IMR-90 (cell line): ENCODE results near the gene MTOR. TPM values are rescaled to one million over a fixed set of nuclear protein-coding genes. Genes with fewer than 3 reads are reported as not detected.

ENCODE experiments used
- ATAC-seq: fragments of 200-7000 bp; cut with Tn5 transposase; 2 replicates; pipeline ENCODE4 v1.9.1; 2020; ENCODE audit warnings: low read depth, mild to moderate bottlenecking, moderate library complexity
- BruUV-seq: library from RNA; stranded (reverse); fragments of 400-500 nt; replicated peaks from 2 replicates; lab custom pipeline; 2021; lab: Mats Ljungman, UMichigan
- CTCF ChIA-PET: fragments of 300-600 bp; formaldehyde crosslinking; extraction: SDS; loops from one replicate; lab custom pipeline; 2021; ENCODE audit warnings: antibody characterized with exemption; lab: Yijun Ruan, JAX
- POLR2A ChIA-PET: fragments of 300-600 bp; sonication (Branson Sonifier 250); formaldehyde crosslinking; loops from one replicate; lab custom pipeline; 2022; ENCODE audit warnings: antibody characterized with exemption; ENCODE audit not compliant: unreplicated experiment; lab: Charles Lee
- DNase-seq: peaks from one replicate; pipeline ENCODE4 v3.0.0; 2013
- H2AFZ ChIP-seq: replicated peaks from 2 replicates; pipeline ENCODE3; 2013; ENCODE audit warnings: low read length, mild to moderate bottlenecking; ENCODE audit not compliant: poor library complexity
- H2AK5ac ChIP-seq: 2 replicates; pipeline ENCODE4 v1.6.1; 2013; ENCODE audit warnings: low read depth, low read length, inconsistent platforms
- H2AK9ac ChIP-seq: replicated peaks from 2 replicates; pipeline ENCODE3; 2013; ENCODE audit warnings: mild to moderate bottlenecking, low read depth, low read length, moderate library complexity; ENCODE audit not compliant: poor library complexity
- H2BK120ac ChIP-seq: 2 replicates; pipeline ENCODE4 v1.6.1; 2013; ENCODE audit warnings: low read depth, low read length, inconsistent platforms
- H2BK15ac ChIP-seq: 3 replicates; pipeline ENCODE4 v1.6.1; 2013; ENCODE audit warnings: low read depth, low read length, inconsistent platforms
- H2BK20ac ChIP-seq: 2 replicates; pipeline ENCODE4 v1.6.1; 2013; ENCODE audit warnings: low read depth, mild to moderate bottlenecking, inconsistent platforms, low read length, moderate library complexity
- H2BK5ac ChIP-seq: 2 replicates; pipeline ENCODE4 v1.6.1; 2013; ENCODE audit warnings: mild to moderate bottlenecking, low read depth, low read length, inconsistent platforms; ENCODE audit not compliant: poor library complexity, severe bottlenecking
- H3K14ac ChIP-seq: replicated peaks from 2 replicates; pipeline ENCODE4 v1.6.1; 2013; ENCODE audit warnings: low read depth, low read length, inconsistent platforms
- H3K18ac ChIP-seq: 2 replicates; pipeline ENCODE4 v1.6.1; 2013; ENCODE audit warnings: low read depth, low read length, control low read depth
- H3K23ac ChIP-seq: 2 replicates; pipeline ENCODE4 v1.6.1; 2013; ENCODE audit warnings: low read depth, low read length, inconsistent platforms
- H3K27ac ChIP-seq: 2 replicates; pipeline ENCODE4 v1.5.1; 2013; ENCODE audit warnings: mild to moderate bottlenecking, control low read depth, low read length; ENCODE audit not compliant: insufficient read depth
- H3K27me3 ChIP-seq: 2 replicates; pipeline ENCODE4 v1.6.1; 2013; ENCODE audit warnings: low read length; ENCODE audit not compliant: control insufficient read depth, insufficient read depth
- H3K36me3 ChIP-seq: 2 replicates; pipeline ENCODE4 v1.6.1; 2013; ENCODE audit warnings: low read length, mixed read lengths; ENCODE audit not compliant: control insufficient read depth, insufficient read depth
- H3K4ac ChIP-seq: 2 replicates; pipeline ENCODE4 v1.6.1; 2013; ENCODE audit warnings: low read depth, low read length, inconsistent platforms
- H3K4me1 ChIP-seq: 2 replicates; pipeline ENCODE4 v1.6.1; 2013; ENCODE audit warnings: low read length, mixed read lengths; ENCODE audit not compliant: control insufficient read depth, insufficient read depth
- H3K4me2 ChIP-seq: 2 replicates; pipeline ENCODE4 v1.6.1; 2013; ENCODE audit warnings: low read depth, mild to moderate bottlenecking, control low read depth, low read length, moderate library complexity
- H3K4me3 ChIP-seq: 2 replicates; pipeline ENCODE4 v1.5.1; 2013; ENCODE audit warnings: low read depth, mild to moderate bottlenecking, control low read depth, low read length, moderate library complexity; ENCODE audit not compliant: insufficient read depth
- H3K56ac ChIP-seq: 2 replicates; pipeline ENCODE4 v1.6.1; 2013; ENCODE audit warnings: low read length, inconsistent platforms; ENCODE audit not compliant: insufficient read depth; ENCODE audit errors: extremely low read depth
- H3K79me1 ChIP-seq, 2 experiments: 2 replicates each; pipeline ENCODE4 v1.6.1; 2013; ENCODE audit warnings: low read length in 2 of 2, inconsistent platforms in 1 of 2, low read depth in 1 of 2
- H3K9ac ChIP-seq: 2 replicates; pipeline ENCODE4 v1.6.1; 2013; ENCODE audit warnings: low read depth, low read length, control low read depth
- H3K9me1 ChIP-seq: 2 replicates; pipeline ENCODE4 v1.6.1; 2013; ENCODE audit warnings: low read length, inconsistent platforms; ENCODE audit not compliant: insufficient read depth
- H3K9me3 ChIP-seq: 2 replicates; pipeline ENCODE4 v1.6.1; 2013; ENCODE audit warnings: low read length; ENCODE audit not compliant: control insufficient read depth, insufficient read depth
- H4K20me1 ChIP-seq: 2 replicates; pipeline ENCODE4 v1.6.1; 2013; ENCODE audit warnings: low read length, inconsistent platforms; ENCODE audit not compliant: insufficient read depth
- H4K5ac ChIP-seq: 2 replicates; pipeline ENCODE4 v1.6.1; 2013; ENCODE audit warnings: mild to moderate bottlenecking, low read depth, low read length, control low read depth
- H4K8ac ChIP-seq, 2 experiments: 2 replicates each; pipeline ENCODE4 v1.6.1; 2013; ENCODE audit warnings: low read depth in 2 of 2, low read length in 2 of 2, control low read depth in 1 of 2, inconsistent platforms in 1 of 2
- H4K91ac ChIP-seq: 2 replicates; pipeline ENCODE4 v1.6.1; 2013; ENCODE audit warnings: low read depth, low read length, inconsistent platforms; ENCODE audit not compliant: insufficient read depth
- BHLHE40 ChIP-seq: fragments of 150-350 bp; IDR thresholded peaks from 2 replicates; pipeline ENCODE4 v1.6.1; 2016; ENCODE audit warnings: mild to moderate bottlenecking, low read depth, low read length
- FOS ChIP-seq: fragments of 150-350 bp; IDR thresholded peaks from 2 replicates; pipeline ENCODE4 v1.6.1; 2016; ENCODE audit warnings: low read depth, low read length
- MAFK ChIP-seq: IDR thresholded peaks from 2 replicates; pipeline ENCODE4 v1.6.1; 2012; ENCODE audit warnings: low read depth, low read length, improper control_type of control experiment
- MXI1 ChIP-seq: IDR thresholded peaks from 2 replicates; pipeline ENCODE4 v1.6.1; 2012; ENCODE audit warnings: low read depth, mild to moderate bottlenecking, low read length, moderate library complexity, borderline replicate concordance
- NFE2L2 ChIP-seq: fragments of 150-350 bp; IDR thresholded peaks from 2 replicates; pipeline ENCODE4 v1.6.1; 2016; ENCODE audit warnings: low read depth, mild to moderate bottlenecking, low read length
- WGBS, 2 experiments: methylation state at CpG; one replicate each; pipeline versions ENCODE4 v1.1.5 to v1.1.7; 2013; ENCODE audit warnings: missing lambda C conversion rate in 2 of 2; ENCODE audit not compliant: insufficient read length in 1 of 2; ENCODE audit errors: extremely low coverage in 2 of 2; 5-methylcytosine and 5-hydroxymethylcytosine counted together
- dilution Hi-C: fragments of 300-500 bp; cut with HindIII; formaldehyde crosslinking; loops from one replicate; pipeline ENCODE4 v1.14.3; 2018; ENCODE audit warnings: low sequenced_read_pairs; ENCODE audit not compliant: unreplicated experiment
- in situ Hi-C: fragments of 300-500 bp; cut with MboI; formaldehyde crosslinking; loops from 3 replicates; pipeline ENCODE4 v1.14.3; 2019; ENCODE audit warnings: low sequenced_read_pairs, inconsistent platforms, mixed read lengths
- intact Hi-C: fragments of 100-400 bp; cut with micrococcal nuclease; formaldehyde crosslinking; loops from 2 replicates; pipeline ENCODE4 v1.10.0; 2022
- polyA plus RNA-seq, 3 experiments: library from polyadenylated mRNA; depleted of rRNA; stranded (reverse); fragments of >200 nt; gene quantifications; 2 replicates each; pipeline ENCODE4 v1.2.3, GENCODE V29; 2012; ENCODE audit warnings: low replicate concordance in 1 of 3
- total RNA-seq: library from RNA; depleted of rRNA; stranded (reverse); fragments of >200 nt; gene quantifications from 2 replicates; pipeline ENCODE4 v1.2.3, GENCODE V29; 2012
- TF ChIP-seq, protein P1 (sequence below): fragments of 150-350 bp; IDR thresholded peaks from 2 replicates; pipeline ENCODE4 v1.6.1; 2017; ENCODE audit warnings: mild to moderate bottlenecking, antibody characterized with exemption, low read length, low read depth
- TF ChIP-seq, protein P2 (sequence below): fragments of 150-350 bp; IDR thresholded peaks from 2 replicates; pipeline ENCODE4 v1.6.1; 2016; ENCODE audit warnings: low read depth, mild to moderate bottlenecking, low read length, moderate library complexity, borderline replicate concordance

The MTOR gene
- total and polyA plus RNA-seq, 2 of the 4 experiments (the other 2 are of a cell fraction) = 19.2 to 36.7 TPM

DNA sequence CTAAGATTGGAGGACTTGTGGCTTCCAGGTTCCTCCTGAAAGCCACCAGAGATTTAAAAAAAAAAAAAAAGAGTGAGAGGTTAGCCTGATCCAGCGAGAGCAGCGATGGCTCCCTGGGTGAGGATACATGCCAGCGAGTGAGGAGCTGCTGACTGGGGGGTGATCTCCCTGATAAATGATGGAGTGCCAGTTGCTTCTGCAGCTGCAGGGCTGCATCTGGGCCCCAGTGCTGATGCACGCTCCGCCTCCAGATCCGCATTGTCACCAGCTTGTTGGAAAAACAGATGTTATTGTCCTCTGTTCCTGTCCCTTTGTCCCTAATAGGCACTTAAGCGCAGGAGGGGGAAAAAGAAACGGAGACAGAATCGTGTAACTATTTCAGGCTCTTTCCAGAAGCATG, 39.2 kb upstream of the MTOR start:
- Histone ChIP-seq H4K8ac (no peak overlapping the region), H3K56ac (no peak overlapping the region), H3K9me3 (no peaks in the 10 kb centered on the region), H3K79me1 (no peaks in the 10 kb centered on the region), H2BK15ac (no peak overlapping the region), H2AK9ac (no peak overlapping the region), H3K23ac (no peak overlapping the region), H3K36me3 (no peaks in the 10 kb centered on the region), H3K4ac (no peak overlapping the region), H3K18ac (no peak overlapping the region), H3K27ac (no peak overlapping the region), H2AK5ac (no peak overlapping the region), H3K4me2 (no peak overlapping the region), H4K5ac (no peak overlapping the region), H3K4me3 (no peak overlapping the region), H2AFZ (no peak overlapping the region), H2BK20ac (no peak overlapping the region), H3K14ac (no peak overlapping the region), H2BK5ac (no peak overlapping the region), H4K20me1 (no peaks in the 10 kb centered on the region), H3K9ac (no peak overlapping the region), H3K4me1 (no peaks in the 10 kb centered on the region), H3K27me3 (no peaks in the 10 kb centered on the region; the same call in 1 of the 2 replicates), H2BK120ac (no peak overlapping the region), H4K91ac (no peak overlapping the region), H3K9me1 (no peaks in the 10 kb centered on the region)
- ChIA-PET CTCF (no interaction called here), POLR2A (interaction anchor here (0.6 kb wide), 1 partner anchor 238 kb away, joined by 14 read pairs; no protein-coding TSS in a partner anchor)
- TF ChIP-seq, protein P1, sequence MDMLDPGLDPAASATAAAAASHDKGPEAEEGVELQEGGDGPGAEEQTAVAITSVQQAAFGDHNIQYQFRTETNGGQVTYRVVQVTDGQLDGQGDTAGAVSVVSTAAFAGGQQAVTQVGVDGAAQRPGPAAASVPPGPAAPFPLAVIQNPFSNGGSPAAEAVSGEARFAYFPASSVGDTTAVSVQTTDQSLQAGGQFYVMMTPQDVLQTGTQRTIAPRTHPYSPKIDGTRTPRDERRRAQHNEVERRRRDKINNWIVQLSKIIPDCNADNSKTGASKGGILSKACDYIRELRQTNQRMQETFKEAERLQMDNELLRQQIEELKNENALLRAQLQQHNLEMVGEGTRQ = no peak
- no peak for TF ChIP-seq BHLHE40
- TF ChIP-seq, protein P2, sequence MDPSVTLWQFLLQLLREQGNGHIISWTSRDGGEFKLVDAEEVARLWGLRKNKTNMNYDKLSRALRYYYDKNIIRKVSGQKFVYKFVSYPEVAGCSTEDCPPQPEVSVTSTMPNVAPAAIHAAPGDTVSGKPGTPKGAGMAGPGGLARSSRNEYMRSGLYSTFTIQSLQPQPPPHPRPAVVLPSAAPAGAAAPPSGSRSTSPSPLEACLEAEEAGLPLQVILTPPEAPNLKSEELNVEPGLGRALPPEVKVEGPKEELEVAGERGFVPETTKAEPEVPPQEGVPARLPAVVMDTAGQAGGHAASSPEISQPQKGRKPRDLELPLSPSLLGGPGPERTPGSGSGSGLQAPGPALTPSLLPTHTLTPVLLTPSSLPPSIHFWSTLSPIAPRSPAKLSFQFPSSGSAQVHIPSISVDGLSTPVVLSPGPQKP = no peak
- no peak for TF ChIP-seq MAFK
- no peak for TF ChIP-seq FOS
- TF ChIP-seq MXI1 = no peak
- TF ChIP-seq NFE2L2 = no peak
- in situ Hi-C loops = no loop called here
- intact Hi-C loops = no loop called here
- dilution Hi-C loops = no loop called here
- DNase-seq (no peak), ATAC-seq (no peak)
- BruUV-seq = no TSS peak
- WGBS, 2 experiments = no CpG with 5 or more reads among the region's 9 CpGs
